K562 (cell line): Measurements from ENCODE around the gene CDC14A. TPM values are rescaled to one million over a fixed set of nuclear protein-coding genes. Genes with fewer than 3 reads are reported as not detected.

Source experiments
- ARNT ChIP-seq, 2 experiments: fragments of 450-650 bp; IDR thresholded peaks; 2 replicates each; pipeline ENCODE4 v1.6.1; 2016; ENCODE audit warnings: mild to moderate bottlenecking in 1 of 2
- BDP1 ChIP-seq: IDR thresholded peaks from 3 replicates; pipeline ENCODE4 v1.6.1; 2011; ENCODE audit not compliant: insufficient read length, insufficient read depth
- CC2D1A ChIP-seq: fragments of 450-650 bp; IDR thresholded peaks from 2 replicates; pipeline ENCODE4 v1.6.1; 2017; ENCODE audit warnings: mild to moderate bottlenecking
- CEBPB ChIP-seq: fragments of 450-650 bp; IDR thresholded peaks from 2 replicates; pipeline ENCODE4 v1.6.1; 2016; ENCODE audit warnings: missing genetic modification characterization, missing compliant biosample characterization
- ETS2 ChIP-seq: IDR thresholded peaks from 2 replicates; pipeline ENCODE4 v1.6.1; 2016; ENCODE audit warnings: borderline replicate concordance, missing genetic modification characterization, mild to moderate bottlenecking, moderate library complexity, missing compliant biosample characterization; ENCODE audit not compliant: poor library complexity, severe bottlenecking
- ETV1 ChIP-seq: fragments of 450-650 bp; conservative IDR thresholded peaks from 2 replicates; pipeline ENCODE4 v1.6.1; 2016; ENCODE audit warnings: missing genetic modification characterization, control low read depth, low read depth, missing compliant biosample characterization
- ETV5 ChIP-seq: sonication (generic); formaldehyde crosslinking; IDR thresholded peaks from 2 replicates; pipeline ENCODE4 v1.4.0; 2020; ENCODE audit warnings: low read depth, mild to moderate bottlenecking, missing genetic modification reagents
- EZH2 ChIP-seq: IDR thresholded peaks from 2 replicates; pipeline ENCODE4 v1.6.1; 2012; ENCODE audit warnings: low read depth, mild to moderate bottlenecking, inconsistent platforms, low read length, borderline replicate concordance
- FOXA1 ChIP-seq: fragments of 450-650 bp; IDR thresholded peaks from 2 replicates; pipeline ENCODE4 v1.6.1; 2016; ENCODE audit warnings: mild to moderate bottlenecking, borderline replicate concordance
- HDAC8 ChIP-seq: fragments of 450-650 bp; IDR thresholded peaks from 2 replicates; pipeline ENCODE4 v1.6.1; 2016; ENCODE audit warnings: mild to moderate bottlenecking, missing genetic modification characterization, moderate library complexity, missing compliant biosample characterization
- HLTF ChIP-seq: fragments of 450-650 bp; IDR thresholded peaks from 2 replicates; pipeline ENCODE4 v1.6.1; 2016
- NCOA1 ChIP-seq: fragments of 450-650 bp; IDR thresholded peaks from 2 replicates; pipeline ENCODE4 v1.6.1; 2016; ENCODE audit warnings: low read depth
- PHTF2 ChIP-seq: fragments of 250-450 bp; sonication (Bioruptor Pico); IDR thresholded peaks from 2 replicates; pipeline ENCODE4 v1.5.0; 2021; ENCODE audit warnings: mild to moderate bottlenecking
- PYGO2 ChIP-seq: fragments of 450-650 bp; IDR thresholded peaks from 2 replicates; pipeline ENCODE4 v1.6.1; 2016; ENCODE audit warnings: mild to moderate bottlenecking, missing genetic modification characterization, moderate library complexity, missing compliant biosample characterization
- SMARCA4 ChIP-seq: fragments of 450-650 bp; IDR thresholded peaks from 2 replicates; pipeline ENCODE4 v1.6.1; 2016
- ZBTB17 ChIP-seq: fragments of 450-650 bp; formaldehyde crosslinking; IDR thresholded peaks from 2 replicates; pipeline ENCODE4 v1.4.0; 2020; ENCODE audit warnings: mild to moderate bottlenecking
- ZBTB7A ChIP-seq: IDR thresholded peaks from 2 replicates; pipeline ENCODE4 v1.6.1; 2011; ENCODE audit warnings: low read depth, mild to moderate bottlenecking, low read length, moderate library complexity, borderline replicate concordance; ENCODE audit not compliant: control insufficient read depth
- ZBTB8A ChIP-seq: fragments of 450-650 bp; IDR thresholded peaks from 2 replicates; pipeline ENCODE4 v1.6.1; 2018; ENCODE audit warnings: mild to moderate bottlenecking, moderate library complexity; ENCODE audit not compliant: partially characterized antibody
- ZEB2 ChIP-seq: fragments of 450-650 bp; IDR thresholded peaks from 2 replicates; pipeline ENCODE4 v1.6.1; 2016
- ZNF431 ChIP-seq: sonication (generic); formaldehyde crosslinking; IDR thresholded peaks from 2 replicates; pipeline ENCODE4 v1.8.0; 2022; ENCODE audit warnings: mild to moderate bottlenecking, missing genetic modification reagents
- ZNF507 ChIP-seq: conservative IDR thresholded peaks from 2 replicates; pipeline ENCODE4 v1.6.1; 2017; ENCODE audit warnings: missing genetic modification characterization, missing compliant biosample characterization
- ZNF57 ChIP-seq: fragments of 450-650 bp; formaldehyde crosslinking; IDR thresholded peaks from 2 replicates; pipeline ENCODE4 v1.4.0; 2020; ENCODE audit warnings: mild to moderate bottlenecking, moderate library complexity
- ZNF584 ChIP-seq: fragments of 200-800 bp; sonication (Bioruptor generic); IDR thresholded peaks from 2 replicates; pipeline ENCODE4 v1.6.1; 2016; ENCODE audit warnings: low read depth, mild to moderate bottlenecking, missing genetic modification characterization, missing compliant biosample characterization
- ZNF77 ChIP-seq: fragments of 250-450 bp; sonication (Bioruptor Pico); IDR thresholded peaks from 2 replicates; pipeline ENCODE4 v1.5.0; 2020
- ZNF780A ChIP-seq: fragments of 250-450 bp; sonication (Bioruptor Pico); IDR thresholded peaks from 2 replicates; pipeline ENCODE4 v1.5.0; 2021; ENCODE audit warnings: mild to moderate bottlenecking
- ZNF785 ChIP-seq: fragments of 250-450 bp; sonication (Bioruptor Pico); IDR thresholded peaks from 2 replicates; pipeline ENCODE4 v1.4.0; 2020; ENCODE audit warnings: mild to moderate bottlenecking
- polyA plus RNA-seq, 8 experiments: library from polyadenylated mRNA; depleted of rRNA in 4 of 8; stranded (reverse) in 5 of 8; unstranded in 3 of 8; fragments of >200 nt; fragmentation: Nextera tagmentation in 2 of 8; fragmentation: Illumina TruSeq in 1 of 8; extraction: Ambion mirVana in 2 of 8; extraction: Trizol in 1 of 8; gene quantifications; 2 replicates each; pipeline versions ENCODE4 v1.2.1 to v1.2.3, GENCODE V29; 2011 to 2014; ENCODE audit warnings: inconsistent platforms in 1 of 8, missing spikeins in 1 of 8
- total RNA-seq, 7 experiments: library from RNA; depleted of rRNA in 6 of 7; stranded (reverse); fragments of >200 nt in 6 of 7; fragmentation: Illumina TruSeq in 2 of 7; extraction: Trizol in 2 of 7; gene quantifications; 2 replicates each; pipeline versions ENCODE4 v1.2.1 to v1.2.3, GENCODE V29; 2011 to 2021; ENCODE audit warnings: low replicate concordance in 1 of 7
- TF ChIP-seq, protein P1 (sequence below): fragments of 450-650 bp; IDR thresholded peaks from 2 replicates; pipeline ENCODE4 v1.6.1; 2017; ENCODE audit warnings: antibody characterized with exemption
- TF ChIP-seq, protein P2 (sequence below): sonication (generic); formaldehyde crosslinking; IDR thresholded peaks from 2 replicates; pipeline ENCODE4 v1.8.0; 2022; ENCODE audit warnings: mild to moderate bottlenecking, missing genetic modification reagents
- TF ChIP-seq, protein P3 (sequence below): fragments of 450-650 bp; formaldehyde crosslinking; IDR thresholded peaks from 2 replicates; pipeline ENCODE4 v1.4.0; 2020; ENCODE audit warnings: mild to moderate bottlenecking, mixed read lengths

The CDC14A gene
- total and polyA plus RNA-seq, 9 of the 15 experiments (the other 6 are each of a cell fraction or from before 2014, with no cell fraction given): 17.0 to 74.3 (median 33.4) TPM

DNA sequence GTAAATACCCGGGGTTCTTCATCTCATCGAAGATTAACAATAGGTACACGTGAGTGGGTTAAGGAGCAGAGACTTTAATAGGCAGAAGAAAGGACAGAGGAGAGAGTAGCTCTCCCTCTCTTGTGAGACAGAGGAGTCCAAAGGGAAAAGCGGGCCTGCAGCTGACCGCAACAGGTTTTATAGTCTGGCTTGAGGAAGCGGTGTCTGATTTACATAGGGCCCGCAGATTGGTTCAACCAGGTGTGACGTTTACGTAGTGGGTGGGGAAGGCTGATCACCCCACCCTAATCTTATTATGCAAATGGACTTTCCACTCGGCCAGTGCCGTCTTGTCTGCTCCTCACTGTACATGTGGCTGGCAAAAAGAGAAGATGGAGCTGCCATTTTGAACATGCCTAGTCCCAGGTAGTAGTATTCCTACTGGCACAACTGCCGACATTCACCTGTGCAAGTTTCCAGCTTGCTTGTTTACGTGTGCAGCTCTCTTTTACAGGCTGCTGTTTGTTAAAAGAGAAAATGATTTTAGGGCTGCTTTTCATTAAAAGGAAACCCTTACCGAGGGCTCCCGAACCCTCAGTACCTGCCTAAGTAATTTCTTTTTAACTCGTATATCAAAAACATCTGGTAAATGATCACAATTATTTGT is 10.6 kb downstream of the CDC14A start (continued):
- TF ChIP-seq, protein P1, sequence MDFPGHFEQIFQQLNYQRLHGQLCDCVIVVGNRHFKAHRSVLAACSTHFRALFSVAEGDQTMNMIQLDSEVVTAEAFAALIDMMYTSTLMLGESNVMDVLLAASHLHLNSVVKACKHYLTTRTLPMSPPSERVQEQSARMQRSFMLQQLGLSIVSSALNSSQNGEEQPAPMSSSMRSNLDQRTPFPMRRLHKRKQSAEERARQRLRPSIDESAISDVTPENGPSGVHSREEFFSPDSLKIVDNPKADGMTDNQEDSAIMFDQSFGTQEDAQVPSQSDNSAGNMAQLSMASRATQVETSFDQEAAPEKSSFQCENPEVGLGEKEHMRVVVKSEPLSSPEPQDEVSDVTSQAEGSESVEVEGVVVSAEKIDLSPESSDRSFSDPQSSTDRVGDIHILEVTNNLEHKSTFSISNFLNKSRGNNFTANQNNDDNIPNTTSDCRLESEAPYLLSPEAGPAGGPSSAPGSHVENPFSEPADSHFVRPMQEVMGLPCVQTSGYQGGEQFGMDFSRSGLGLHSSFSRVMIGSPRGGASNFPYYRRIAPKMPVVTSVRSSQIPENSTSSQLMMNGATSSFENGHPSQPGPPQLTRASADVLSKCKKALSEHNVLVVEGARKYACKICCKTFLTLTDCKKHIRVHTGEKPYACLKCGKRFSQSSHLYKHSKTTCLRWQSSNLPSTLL: no peak
- TF ChIP-seq, protein P2, sequence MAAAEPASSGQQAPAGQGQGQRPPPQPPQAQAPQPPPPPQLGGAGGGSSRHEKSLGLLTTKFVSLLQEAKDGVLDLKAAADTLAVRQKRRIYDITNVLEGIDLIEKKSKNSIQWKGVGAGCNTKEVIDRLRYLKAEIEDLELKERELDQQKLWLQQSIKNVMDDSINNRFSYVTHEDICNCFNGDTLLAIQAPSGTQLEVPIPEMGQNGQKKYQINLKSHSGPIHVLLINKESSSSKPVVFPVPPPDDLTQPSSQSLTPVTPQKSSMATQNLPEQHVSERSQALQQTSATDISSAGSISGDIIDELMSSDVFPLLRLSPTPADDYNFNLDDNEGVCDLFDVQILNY (CRISPR knock-in tag): no peak
- TF ChIP-seq ZNF431 (CRISPR knock-in tag) (no peak), ZNF57 (CRISPR knock-in tag) (no peak), ETV5 (CRISPR knock-in tag) (no peak), NCOA1 (no peak; the same call in 1 of the 2 replicates), CEBPB (tag) (no peak), EZH2 (no peak), ZNF77 (no peak), CC2D1A (no peak), BDP1 (no peak), ARNT (IDR thresholded peaks at IDR 0.05) (peak in 1 of 2 experiments; percentile 26; a peak in 1 of 4 replicates), FOXA1 (no peak), ZNF785 (CRISPR knock-in tag) (no peak), PHTF2 (CRISPR knock-in tag) (no peak), ZEB2 (no peak), HDAC8 (tag) (no peak), ZBTB7A (no peak), ZBTB17 (CRISPR knock-in tag) (no peak), SMARCA4 (no peak; the same call in 1 of the 2 replicates), PYGO2 (no peak), ETS2 (tag) (no peak), HLTF (no peak), ZNF507 (tag) (no peak), ZNF780A (CRISPR knock-in tag) (no peak), ZBTB8A (no peak), ZNF584 (CRISPR knock-in tag) (0 out of 2 replicates have a peak, but pooled peaks have one; percentile 19), ETV1 (tag) (no peak)
- TF ChIP-seq, protein P3, sequence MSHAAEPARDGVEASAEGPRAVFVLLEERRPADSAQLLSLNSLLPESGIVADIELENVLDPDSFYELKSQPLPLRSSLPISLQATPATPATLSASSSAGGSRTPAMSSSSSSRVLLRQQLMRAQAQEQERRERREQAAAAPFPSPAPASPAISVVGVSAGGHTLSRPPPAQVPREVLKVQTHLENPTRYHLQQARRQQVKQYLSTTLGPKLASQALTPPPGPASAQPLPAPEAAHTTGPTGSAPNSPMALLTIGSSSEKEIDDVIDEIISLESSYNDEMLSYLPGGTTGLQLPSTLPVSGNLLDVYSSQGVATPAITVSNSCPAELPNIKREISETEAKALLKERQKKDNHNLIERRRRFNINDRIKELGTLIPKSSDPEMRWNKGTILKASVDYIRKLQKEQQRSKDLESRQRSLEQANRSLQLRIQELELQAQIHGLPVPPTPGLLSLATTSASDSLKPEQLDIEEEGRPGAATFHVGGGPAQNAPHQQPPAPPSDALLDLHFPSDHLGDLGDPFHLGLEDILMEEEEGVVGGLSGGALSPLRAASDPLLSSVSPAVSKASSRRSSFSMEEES: no peak
